GM12878 (cell line): ENCODE results near the gene CNTNAP5. TPM values are rescaled to one million over a fixed set of nuclear protein-coding genes. Genes with fewer than 3 reads are reported as not detected.

Experiments used
- CREB1 ChIP-seq: IDR thresholded peaks from 2 replicates; pipeline ENCODE4 v1.6.1; 2012; ENCODE audit warnings: low read depth, mild to moderate bottlenecking, inconsistent platforms
- E4F1 ChIP-seq: fragments of 450-650 bp; IDR thresholded peaks from 2 replicates; pipeline ENCODE4 v1.6.1; 2018; ENCODE audit warnings: borderline replicate concordance, mild to moderate bottlenecking; ENCODE audit not compliant: partially characterized antibody
- RFX5 ChIP-seq: IDR thresholded peaks from 2 replicates; pipeline ENCODE4 v1.6.1; 2011; ENCODE audit warnings: low read depth, low read length, improper control_type of control experiment
- ZNF687 ChIP-seq: fragments of 450-650 bp; IDR thresholded peaks from 2 replicates; pipeline ENCODE4 v1.6.1; 2017; ENCODE audit warnings: mild to moderate bottlenecking, moderate library complexity
- ZSCAN29 ChIP-seq: fragments of 450-650 bp; IDR thresholded peaks from 2 replicates; pipeline ENCODE4 v1.6.1; 2017; ENCODE audit warnings: mild to moderate bottlenecking, moderate library complexity
- polyA plus RNA-seq, 11 experiments: library from polyadenylated mRNA; depleted of rRNA in 4 of 11; unstranded in 6 of 11; stranded (reverse) in 5 of 11; fragments of >200 nt; fragmentation: Nextera tagmentation in 4 of 11; fragmentation: Illumina TruSeq in 1 of 11; extraction: Ambion mirVana in 4 of 11; extraction: Trizol in 1 of 11; gene quantifications; 1 replicate in 1 of 11; 2 replicates in 10 of 11; pipeline versions ENCODE4 v1.2.1 to v1.2.3, GENCODE V29; 2011 to 2016; ENCODE audit warnings: inconsistent platforms in 2 of 11, missing spikeins in 2 of 11, low read depth in 1 of 11
- total RNA-seq, 4 experiments: library from RNA; depleted of rRNA in 3 of 4; stranded (reverse); fragments of >200 nt in 3 of 4; fragmentation: Illumina TruSeq in 1 of 4; extraction: Trizol in 1 of 4; gene quantifications; 2 replicates each; pipeline versions ENCODE4 v1.2.1 to v1.2.3, GENCODE V29; 2013 to 2021
- TF ChIP-seq, protein P1 (sequence below): IDR thresholded peaks from 2 replicates; pipeline ENCODE4 v1.6.1; 2012; ENCODE audit warnings: low read length, inconsistent platforms

Gene CNTNAP5
- total and polyA plus RNA-seq, 10 of the 15 experiments (the other 5 are each of a cell fraction or from before 2014, with no cell fraction given), result not detected

- TF ChIP-seq E4F1 (no peak), CREB1 (no peak), RFX5 (no peak), ZSCAN29 (no peak), ZNF687 (no peak)
- TF ChIP-seq, protein P1, sequence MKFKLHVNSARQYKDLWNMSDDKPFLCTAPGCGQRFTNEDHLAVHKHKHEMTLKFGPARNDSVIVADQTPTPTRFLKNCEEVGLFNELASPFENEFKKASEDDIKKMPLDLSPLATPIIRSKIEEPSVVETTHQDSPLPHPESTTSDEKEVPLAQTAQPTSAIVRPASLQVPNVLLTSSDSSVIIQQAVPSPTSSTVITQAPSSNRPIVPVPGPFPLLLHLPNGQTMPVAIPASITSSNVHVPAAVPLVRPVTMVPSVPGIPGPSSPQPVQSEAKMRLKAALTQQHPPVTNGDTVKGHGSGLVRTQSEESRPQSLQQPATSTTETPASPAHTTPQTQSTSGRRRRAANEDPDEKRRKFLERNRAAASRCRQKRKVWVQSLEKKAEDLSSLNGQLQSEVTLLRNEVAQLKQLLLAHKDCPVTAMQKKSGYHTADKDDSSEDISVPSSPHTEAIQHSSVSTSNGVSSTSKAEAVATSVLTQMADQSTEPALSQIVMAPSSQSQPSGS, result no peak
These were observed 533.3 kb downstream of the CNTNAP5 start (continued) for GRCh38 chr2:124558277-124558905.
